MM.1S (cell line): ENCODE results near the gene CD19.

Source experiments
- EZH2 ChIP-seq: fragments of 300-600 bp; sonication (generic); optimal IDR thresholded peaks from 2 replicates; pipeline ENCODE3; 2017; ENCODE audit warnings: low read depth, mild to moderate bottlenecking, antibody characterized with exemption, low read length, mixed read lengths
- EZH2phosphoT487 ChIP-seq: fragments of 300-600 bp; sonication (generic); IDR thresholded peaks from 2 replicates; pipeline ENCODE4 v1.6.1; 2018; ENCODE audit warnings: antibody characterized with exemption, low read length

GRCh38 chr16:28982418-28982817 lies 50.6 kb downstream of the CD19 start:
- TF ChIP-seq EZH2 (no peak), EZH2phosphoT487 (no peak)
